Endothelial cell of umbilical vein (primary cell): ENCODE data around the gene REPIN1. TPM values are rescaled to one million over a fixed set of nuclear protein-coding genes. Genes with fewer than 3 reads are reported as not detected.

Experiments
- BruUV-seq: library from RNA; stranded (reverse); fragments of 400-500 nt; replicated peaks from 2 replicates; lab custom pipeline; 2021; lab: Mats Ljungman, UMichigan
- CTCF ChIA-PET: fragments of 300-600, 350-600 bp; sonication (Branson Sonifier 250); formaldehyde crosslinking; loops from one replicate; lab custom pipeline; 2021; ENCODE audit warnings: antibody characterized with exemption, inconsistent platforms; lab: Charles Lee
- POLR2A ChIA-PET: fragments of 300-600, 350-600 bp; sonication (Branson Sonifier 250); formaldehyde crosslinking; loops from one replicate; lab custom pipeline; 2021; ENCODE audit warnings: antibody characterized with exemption, inconsistent platforms; lab: Charles Lee
- DNase-seq: peaks from one replicate; pipeline ENCODE4 v3.0.0-alpha.2; 2011; ENCODE audit warnings: low read depth, low spot score
- FAIRE-seq: peaks from 2 replicates; lab custom pipeline; 2011; peaks lifted over from hg19 to GRCh38; lab: Jason Lieb, UNC
- H2AFZ ChIP-seq: 2 replicates; pipeline ENCODE4 v1.6.0; 2012; ENCODE audit warnings: low read depth, low read length, control low read depth, inconsistent platforms
- H3K27ac ChIP-seq: 2 replicates; pipeline ENCODE4 v1.5.1; 2011; ENCODE audit warnings: low read depth, mild to moderate bottlenecking, control low read depth, low read length, moderate library complexity; ENCODE audit not compliant: insufficient read depth
- H3K27me3 ChIP-seq, 2 experiments: 2 replicates each; pipeline versions ENCODE4 v1.6.0 to v1.6.1; 2011; ENCODE audit warnings: low read length in 2 of 2, mixed read lengths in 1 of 2; ENCODE audit not compliant: control insufficient read depth in 2 of 2, insufficient read depth in 2 of 2
- H3K36me3 ChIP-seq, 2 experiments: 2 replicates in 1 of 2; 3 replicates in 1 of 2; pipeline ENCODE4 v1.5.1; 2011; ENCODE audit warnings: low read length in 2 of 2, mild to moderate bottlenecking in 1 of 2, moderate library complexity in 1 of 2; ENCODE audit not compliant: control insufficient read depth in 2 of 2, insufficient read depth in 2 of 2; ENCODE audit errors: extremely low read depth in 1 of 2
- H3K4me1 ChIP-seq: 3 replicates; pipeline ENCODE4 v1.5.1; 2011; ENCODE audit warnings: mild to moderate bottlenecking, low read length; ENCODE audit not compliant: control insufficient read depth, insufficient read depth; ENCODE audit errors: extremely low read depth
- H3K4me2 ChIP-seq: 2 replicates; pipeline ENCODE4 v1.6.1; 2011; ENCODE audit warnings: low read length, control low read depth, mixed read lengths; ENCODE audit not compliant: insufficient read depth
- H3K4me3 ChIP-seq, 3 experiments: fragments of 200-600 bp in 1 of 3; sonication (generic), shearing (Covaris generic) in 1 of 3; replicated peaks in 1 of 3; 2 replicates each; pipeline ENCODE4 v1.5.1; 2011 to 2016; ENCODE audit warnings: control low read depth in 3 of 3, low read length in 3 of 3, mild to moderate bottlenecking in 2 of 3, inconsistent platforms in 1 of 3, low read depth in 1 of 3, moderate library complexity in 1 of 3; ENCODE audit not compliant: insufficient read depth in 1 of 3
- H3K79me2 ChIP-seq: 2 replicates; pipeline ENCODE4 v1.6.0; 2012; ENCODE audit warnings: low read length, inconsistent platforms; ENCODE audit not compliant: control insufficient read depth, insufficient read depth
- H3K9ac ChIP-seq: replicated peaks from 2 replicates; pipeline ENCODE3; 2011; ENCODE audit warnings: low read length, control low read depth; ENCODE audit not compliant: insufficient read depth; ENCODE audit errors: extremely low read depth
- H3K9me1 ChIP-seq: replicated peaks from 3 replicates; pipeline ENCODE4 v1.6.0; 2011; ENCODE audit warnings: mild to moderate bottlenecking, low read length; ENCODE audit not compliant: control insufficient read depth, insufficient read depth; ENCODE audit errors: extremely low read depth
- H3K9me3 ChIP-seq: replicated peaks from 2 replicates; pipeline ENCODE4 v1.5.1; 2012; ENCODE audit warnings: low read length, inconsistent platforms; ENCODE audit not compliant: control insufficient read depth, insufficient read depth
- H4K20me1 ChIP-seq: replicated peaks from 2 replicates; pipeline ENCODE3; 2011; ENCODE audit warnings: mild to moderate bottlenecking, low read length; ENCODE audit not compliant: control insufficient read depth, insufficient read depth; ENCODE audit errors: extremely low read depth
- EZH2 ChIP-seq: IDR thresholded peaks from 2 replicates; pipeline ENCODE4 v1.6.1; 2012; ENCODE audit warnings: borderline replicate concordance, low read depth, mild to moderate bottlenecking, moderate library complexity, low read length, inconsistent platforms; ENCODE audit not compliant: severe bottlenecking
- FOS ChIP-seq: IDR thresholded peaks from 2 replicates; pipeline ENCODE4 v1.6.1; 2011; ENCODE audit warnings: mild to moderate bottlenecking, low read length, moderate library complexity, borderline replicate concordance; ENCODE audit not compliant: insufficient read depth
- GATA2 ChIP-seq: IDR thresholded peaks from 2 replicates; pipeline ENCODE4 v1.7.0; 2011; ENCODE audit warnings: low read depth, mild to moderate bottlenecking, moderate library complexity, mixed read lengths, low read length; ENCODE audit not compliant: insufficient read length, insufficient read depth
- JUN ChIP-seq: IDR thresholded peaks from 2 replicates; pipeline ENCODE4 v1.6.1; 2011; ENCODE audit warnings: borderline replicate concordance, low read depth; ENCODE audit not compliant: insufficient read length, insufficient read depth
- MYC ChIP-seq: IDR thresholded peaks from one replicate; pipeline ENCODE4 v1.6.1; 2011; ENCODE audit warnings: mild to moderate bottlenecking, low read depth, low read length
- POLR2A ChIP-seq: IDR thresholded peaks from 2 replicates; pipeline ENCODE4 v1.6.1; 2012; ENCODE audit warnings: low read depth, mild to moderate bottlenecking, control low read depth, low read length
- POLR2AphosphoS5 ChIP-seq: IDR thresholded peaks from 2 replicates; pipeline ENCODE4 v1.6.1; 2012; ENCODE audit warnings: low read depth, mild to moderate bottlenecking, control low read depth, low read length, moderate library complexity; ENCODE audit not compliant: insufficient read depth
- dilution Hi-C: fragments of 300-500 bp; cut with MboI; formaldehyde crosslinking; loops from one replicate; pipeline ENCODE4 v1.15.0; 2019; ENCODE audit warnings: low sequenced_read_pairs; ENCODE audit not compliant: extremely low pct_ligation_motif_present
- intact Hi-C: fragments of 100-400 bp; cut with micrococcal nuclease; formaldehyde crosslinking; loops from one replicate; pipeline ENCODE4 v1.10.0; 2022
- polyA plus RNA-seq, 4 experiments: library from polyadenylated mRNA; depleted of rRNA in 3 of 4; stranded (reverse) in 3 of 4; unstranded in 1 of 4; fragments of >200 nt; gene quantifications; 2 replicates each; pipeline versions ENCODE4 v1.2.1 to v1.2.3, GENCODE V29; 2011 to 2012; ENCODE audit warnings: missing spikeins in 1 of 4
- total RNA-seq: library from RNA; stranded (reverse); gene quantifications from 2 replicates; pipeline ENCODE4 v1.2.3, GENCODE V29; 2021
- TF ChIP-seq, protein P1 (sequence below): IDR thresholded peaks from 2 replicates; pipeline ENCODE4 v1.6.1; 2011; ENCODE audit not compliant: insufficient read depth, insufficient read length
- TF ChIP-seq, protein P2 (sequence below), 2 donors: IDR thresholded peaks; 1 replicate in 1 of 2; 2 replicates in 1 of 2; pipeline ENCODE4 v1.5.1; 2011; ENCODE audit warnings: low read length in 2 of 2, mild to moderate bottlenecking in 2 of 2, moderate library complexity in 2 of 2, control low read depth in 1 of 2, inconsistent platforms in 1 of 2, low read depth in 1 of 2; ENCODE audit not compliant: insufficient read depth in 1 of 2; ENCODE audit errors: extremely low read depth in 1 of 2

The REPIN1 gene
- total and polyA plus RNA-seq, 2 donors (not counting 3 experiments of a cell fraction or from before 2014, with no cell fraction given), result 108 to 140 TPM

DNA sequence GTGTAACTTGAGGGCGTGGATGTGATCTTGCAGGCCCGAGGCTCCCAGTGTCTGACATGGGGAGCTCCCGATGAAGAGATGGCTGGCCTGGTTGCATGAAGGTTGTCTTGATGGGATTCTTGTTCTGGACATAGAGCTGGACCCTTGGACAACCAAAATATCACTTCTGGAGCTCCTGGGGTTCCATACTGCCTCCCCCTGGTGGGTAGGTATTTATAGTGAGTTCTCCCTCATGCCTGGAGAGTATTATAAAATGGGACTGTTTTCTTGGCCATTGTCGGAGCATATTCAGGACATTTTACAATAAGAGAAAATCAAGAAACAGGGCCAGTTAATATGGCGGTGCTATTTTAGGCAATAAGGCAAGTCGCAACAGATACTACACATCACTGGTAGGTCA, 49.2 kb downstream of the REPIN1 start:
- dilution Hi-C loops, result no loop called here
- Histone ChIP-seq H3K9ac (no peak overlapping the region), H3K27ac (no peak overlapping the region), H4K20me1 (no peaks in the 10 kb centered on the region), H3K36me3 (no peaks in the 10 kb centered on the region), H3K9me1 (no peaks in the 10 kb centered on the region), H3K4me2 (no peak overlapping the region), H3K27me3 (no peaks in the 10 kb centered on the region), H3K4me1 (no peaks in the 10 kb centered on the region), H3K9me3 (no peaks in the 10 kb centered on the region), H3K79me2 (no peaks in the 10 kb centered on the region), H3K4me3 (no peak overlapping the region), H2AFZ (no peak overlapping the region)
- no TSS peak for BruUV-seq
- CTCF ChIA-PET, result interaction anchor here (0.8 to 1.6 kb wide), 7 partner anchors 32 to 336 kb away, joined by 3 to 4 read pairs (median 3); no protein-coding TSS in a partner anchor
- no peak for FAIRE-seq
- no peak for DNase-seq
- intact Hi-C loops, result no loop called here
- POLR2A ChIA-PET, result no interaction called here
- TF ChIP-seq, protein P1, sequence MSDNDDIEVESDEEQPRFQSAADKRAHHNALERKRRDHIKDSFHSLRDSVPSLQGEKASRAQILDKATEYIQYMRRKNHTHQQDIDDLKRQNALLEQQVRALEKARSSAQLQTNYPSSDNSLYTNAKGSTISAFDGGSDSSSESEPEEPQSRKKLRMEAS, result no peak
- TF ChIP-seq EZH2 (no peak), MYC (no peak), POLR2AphosphoS5 (no peak), POLR2A (no peak), JUN (no peak), GATA2 (no peak), FOS (no peak)
- TF ChIP-seq, protein P2, sequence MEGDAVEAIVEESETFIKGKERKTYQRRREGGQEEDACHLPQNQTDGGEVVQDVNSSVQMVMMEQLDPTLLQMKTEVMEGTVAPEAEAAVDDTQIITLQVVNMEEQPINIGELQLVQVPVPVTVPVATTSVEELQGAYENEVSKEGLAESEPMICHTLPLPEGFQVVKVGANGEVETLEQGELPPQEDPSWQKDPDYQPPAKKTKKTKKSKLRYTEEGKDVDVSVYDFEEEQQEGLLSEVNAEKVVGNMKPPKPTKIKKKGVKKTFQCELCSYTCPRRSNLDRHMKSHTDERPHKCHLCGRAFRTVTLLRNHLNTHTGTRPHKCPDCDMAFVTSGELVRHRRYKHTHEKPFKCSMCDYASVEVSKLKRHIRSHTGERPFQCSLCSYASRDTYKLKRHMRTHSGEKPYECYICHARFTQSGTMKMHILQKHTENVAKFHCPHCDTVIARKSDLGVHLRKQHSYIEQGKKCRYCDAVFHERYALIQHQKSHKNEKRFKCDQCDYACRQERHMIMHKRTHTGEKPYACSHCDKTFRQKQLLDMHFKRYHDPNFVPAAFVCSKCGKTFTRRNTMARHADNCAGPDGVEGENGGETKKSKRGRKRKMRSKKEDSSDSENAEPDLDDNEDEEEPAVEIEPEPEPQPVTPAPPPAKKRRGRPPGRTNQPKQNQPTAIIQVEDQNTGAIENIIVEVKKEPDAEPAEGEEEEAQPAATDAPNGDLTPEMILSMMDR (IDR thresholded peaks at IDR 0.05; ENCODE audit: extremely low read depth in 1 of 2, insufficient read depth in 1 of 2, low read depth in 1 of 2, low read length in 2 of 2), result no peak
